ENCODE results near the gene PDE1A. TPM values are rescaled to one million over a fixed set of nuclear protein-coding genes. Genes with fewer than 3 reads are reported as not detected.

Gene PDE1A
- total and polyA plus RNA-seq, 3 experiments from 2014 or later = not detected

- CTCF ChIA-PET = no interaction called here
- DNase-seq = no peak
- Mint-ChIP-seq H3K27me3 (peaks cover 0 to 3% of the 10 kb centered on the region in 2 donors), H3K36me3 (no peaks in the 10 kb centered on the region), H3K27ac (no peak overlapping the region), H3K4me1 (no peaks in the 10 kb centered on the region), H3K4me3 (no peak overlapping the region), H3K9me3 (no peaks in the 10 kb centered on the region)
- no peaks in the 10 kb centered on the region for H3K27me3 ChIP-seq (ENCODE audit: insufficient read depth, low read length, poor library complexity, severe bottlenecking)
- no peaks in the 10 kb centered on the region for H3K9me3 ChIP-seq (ENCODE audit: low read length)
- no peak overlapping the region for H3K27ac ChIP-seq (ENCODE audit: low read depth, low read length)
- H3K36me3 ChIP-seq (ENCODE audit: insufficient read depth, low read length) = no peaks in the 10 kb centered on the region
- no peaks in the 10 kb centered on the region for H3K4me1 ChIP-seq (ENCODE audit: insufficient read depth, low read length)
- no peak overlapping the region for H3K4me3 ChIP-seq (ENCODE audit: low read length)
- POLR2A ChIA-PET = no interaction called here
Observed at GRCh38 chr2:182226807-182227206, 200.0 kb downstream of the PDE1A start.

- no peaks in the 10 kb centered on the region for H3K36me3 ChIP-seq (ENCODE audit: insufficient read depth, low read length)
- H3K27me3 ChIP-seq (ENCODE audit: insufficient read depth, low read length, poor library complexity, severe bottlenecking) = no peaks in the 10 kb centered on the region
- no peak overlapping the region for H3K4me3 ChIP-seq (ENCODE audit: low read length)
- no peak overlapping the region for H3K27ac ChIP-seq (ENCODE audit: low read depth, low read length)
- peaks cover 5 to 10% of the 10 kb centered on the region in 2 donors for H3K27me3 Mint-ChIP-seq
- H3K36me3 Mint-ChIP-seq = no peaks in the 10 kb centered on the region
- H3K4me1 ChIP-seq (ENCODE audit: insufficient read depth, low read length) = no peaks in the 10 kb centered on the region
- H3K4me3 Mint-ChIP-seq = no peak overlapping the region
- CTCF ChIA-PET = no interaction called here
- no peak for DNase-seq
- H3K9me3 Mint-ChIP-seq = no peaks in the 10 kb centered on the region
- H3K4me1 Mint-ChIP-seq = no peaks in the 10 kb centered on the region
- H3K27ac Mint-ChIP-seq = no peak overlapping the region
- POLR2A ChIA-PET = no interaction called here
- no peaks in the 10 kb centered on the region for H3K9me3 ChIP-seq (ENCODE audit: low read length)
Observed at GRCh38 chr2:182224669-182225068, 202.2 kb downstream of the PDE1A start.

GRCh38 chr2:182220998-182221397 lies 205.8 kb downstream of the PDE1A start:
- ChIA-PET CTCF (no interaction called here), POLR2A (no interaction called here)
- H3K4me3 ChIP-seq (ENCODE audit: low read length) = no peak overlapping the region
- no peaks in the 10 kb centered on the region for H3K4me1 ChIP-seq (ENCODE audit: insufficient read depth, low read length)
- H3K27me3 Mint-ChIP-seq = peaks cover 5 to 10% of the 10 kb centered on the region in 2 donors
- no peaks in the 10 kb centered on the region for H3K4me1 Mint-ChIP-seq
- no peaks in the 10 kb centered on the region for H3K27me3 ChIP-seq (ENCODE audit: insufficient read depth, low read length, poor library complexity, severe bottlenecking)
- H3K9me3 ChIP-seq (ENCODE audit: low read length) = no peaks in the 10 kb centered on the region
- no peak for DNase-seq
- no peak overlapping the region for H3K4me3 Mint-ChIP-seq
- H3K27ac ChIP-seq (ENCODE audit: low read depth, low read length) = no peak overlapping the region
- H3K9me3 Mint-ChIP-seq = no peaks in the 10 kb centered on the region
- no peaks in the 10 kb centered on the region for H3K36me3 ChIP-seq (ENCODE audit: insufficient read depth, low read length)
- no peaks in the 10 kb centered on the region for H3K36me3 Mint-ChIP-seq
- no peak overlapping the region for H3K27ac Mint-ChIP-seq

DNA sequence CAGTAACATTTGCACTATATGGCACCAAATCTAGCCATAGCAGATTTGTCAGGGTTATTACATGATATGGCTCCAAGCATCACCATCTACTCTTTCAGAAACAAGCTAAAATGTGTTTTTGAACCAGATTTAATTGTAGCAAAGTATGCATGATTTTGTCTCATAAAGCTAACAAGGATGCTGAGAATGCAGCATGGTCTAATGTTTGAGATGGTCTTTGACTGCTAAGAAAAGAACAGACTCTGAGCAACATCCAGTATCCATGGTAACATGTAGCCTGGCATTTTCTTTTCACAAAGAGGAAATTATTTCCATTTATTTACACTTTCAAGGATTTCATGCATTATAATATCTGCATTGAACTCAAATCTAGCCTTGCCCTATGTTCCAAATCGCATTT lies 206.5 kb downstream of the PDE1A start:
- Mint-ChIP-seq H3K27me3 (peaks cover 5 to 10% of the 10 kb centered on the region in 2 donors), H3K9me3 (no peaks in the 10 kb centered on the region), H3K27ac (no peak overlapping the region), H3K4me1 (no peaks in the 10 kb centered on the region), H3K4me3 (no peak overlapping the region), H3K36me3 (no peaks in the 10 kb centered on the region)
- no peaks in the 10 kb centered on the region for H3K4me1 ChIP-seq (ENCODE audit: insufficient read depth, low read length)
- CTCF ChIA-PET = no interaction called here
- DNase-seq = no peak
- H3K4me3 ChIP-seq (ENCODE audit: low read length) = no peak overlapping the region
- POLR2A ChIA-PET = no interaction called here
- H3K9me3 ChIP-seq (ENCODE audit: low read length) = no peaks in the 10 kb centered on the region
- no peaks in the 10 kb centered on the region for H3K36me3 ChIP-seq (ENCODE audit: insufficient read depth, low read length)
- no peak overlapping the region for H3K27ac ChIP-seq (ENCODE audit: low read depth, low read length)
- H3K27me3 ChIP-seq (ENCODE audit: insufficient read depth, low read length, poor library complexity, severe bottlenecking) = no peaks in the 10 kb centered on the region

DNA sequence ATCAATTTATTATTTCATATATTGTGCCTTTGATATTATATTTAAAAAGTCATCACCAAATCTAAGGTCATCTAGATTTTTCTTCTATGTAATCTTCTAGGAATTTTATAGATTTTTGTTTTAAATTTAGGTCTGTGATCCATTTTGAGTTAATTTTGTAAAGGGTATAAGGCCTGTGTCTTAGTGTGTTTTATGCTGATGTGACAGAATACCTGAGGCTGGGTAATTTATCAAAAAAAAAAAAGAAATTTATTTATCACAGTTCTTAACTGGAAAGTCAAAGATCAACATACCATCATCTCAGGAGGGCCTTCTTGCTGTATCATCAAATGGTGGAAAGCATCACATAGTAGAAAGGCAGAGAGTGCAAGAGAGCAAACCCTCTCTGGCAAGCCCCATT lies 216.2 kb downstream of the PDE1A start:
- Mint-ChIP-seq H3K36me3 (no peaks in the 10 kb centered on the region), H3K27me3 (peaks cover 3 to 4% of the 10 kb centered on the region in 2 donors), H3K27ac (no peak overlapping the region), H3K9me3 (peaks cover 0 to 2% (median 2%) of the 10 kb centered on the region in 5 donors), H3K4me3 (no peak overlapping the region), H3K4me1 (no peaks in the 10 kb centered on the region)
- DNase-seq = no peak
- no peak overlapping the region for H3K4me3 ChIP-seq (ENCODE audit: low read length)
- no peaks in the 10 kb centered on the region for H3K36me3 ChIP-seq (ENCODE audit: insufficient read depth, low read length)
- ChIA-PET POLR2A (no interaction called here), CTCF (no interaction called here)
- no peaks in the 10 kb centered on the region for H3K27me3 ChIP-seq (ENCODE audit: insufficient read depth, low read length, poor library complexity, severe bottlenecking)
- H3K4me1 ChIP-seq (ENCODE audit: insufficient read depth, low read length) = no peaks in the 10 kb centered on the region
- H3K9me3 ChIP-seq (ENCODE audit: low read length) = no peaks in the 10 kb centered on the region
- no peak overlapping the region for H3K27ac ChIP-seq (ENCODE audit: low read depth, low read length)

DNA sequence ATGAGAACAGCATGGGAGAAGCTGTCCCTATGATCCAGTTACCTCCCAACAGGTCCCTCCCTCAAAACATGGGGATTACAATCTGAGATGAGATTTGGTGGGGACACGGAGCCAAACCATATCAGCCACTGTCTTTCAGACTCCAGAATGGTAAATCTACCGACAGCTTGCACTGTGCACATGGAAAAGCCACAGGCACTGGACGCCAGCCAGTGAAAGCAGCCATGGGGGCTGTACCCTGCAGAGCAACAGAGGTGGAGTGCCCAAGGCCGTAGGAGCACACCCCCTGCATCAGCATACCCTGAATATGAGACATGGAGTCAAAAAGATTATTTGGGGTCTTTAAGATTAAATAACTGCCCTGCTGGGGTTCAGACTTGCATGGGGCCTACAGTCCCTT lies 218.4 kb downstream of the PDE1A start:
- H3K4me1 ChIP-seq (ENCODE audit: insufficient read depth, low read length) = no peaks in the 10 kb centered on the region
- no peak overlapping the region for H3K4me3 Mint-ChIP-seq
- H3K27me3 ChIP-seq (ENCODE audit: insufficient read depth, low read length, poor library complexity, severe bottlenecking) = no peaks in the 10 kb centered on the region
- no peaks in the 10 kb centered on the region for H3K9me3 ChIP-seq (ENCODE audit: low read length)
- ChIA-PET POLR2A (no interaction called here), CTCF (no interaction called here)
- H3K27ac ChIP-seq (ENCODE audit: low read depth, low read length) = no peak overlapping the region
- no peaks in the 10 kb centered on the region for H3K4me1 Mint-ChIP-seq
- no peak overlapping the region for H3K27ac Mint-ChIP-seq
- H3K36me3 ChIP-seq (ENCODE audit: insufficient read depth, low read length) = no peaks in the 10 kb centered on the region
- no peak overlapping the region for H3K4me3 ChIP-seq (ENCODE audit: low read length)
- H3K36me3 Mint-ChIP-seq = no peaks in the 10 kb centered on the region
- DNase-seq = no peak
- H3K9me3 Mint-ChIP-seq = peaks cover 0 to 2% (median 2%) of the 10 kb centered on the region in 5 donors
- H3K27me3 Mint-ChIP-seq = peaks cover 3 to 4% of the 10 kb centered on the region in 2 donors

GRCh38 chr2:182207049-182207746 lies 219.6 kb downstream of the PDE1A start:
- ChIA-PET POLR2A (no interaction called here), CTCF (no interaction called here)
- no peak for DNase-seq
- Histone ChIP-seq H3K36me3 (ENCODE audit: insufficient read depth, low read length) (no peaks in the 10 kb centered on the region), H3K27ac (ENCODE audit: low read depth, low read length) (no peak overlapping the region), H3K4me3 (ENCODE audit: low read length) (no peak overlapping the region), H3K4me1 (ENCODE audit: insufficient read depth, low read length) (no peaks in the 10 kb centered on the region), H3K9me3 (ENCODE audit: low read length) (no peaks in the 10 kb centered on the region), H3K27me3 (ENCODE audit: insufficient read depth, low read length, poor library complexity, severe bottlenecking) (no peaks in the 10 kb centered on the region)
- Mint-ChIP-seq H3K4me3 (no peak overlapping the region), H3K27me3 (peaks cover under 1 to 4% of the 10 kb centered on the region in 2 donors), H3K9me3 (peaks cover 0 to 2% (median 2%) of the 10 kb centered on the region in 5 donors), H3K36me3 (no peaks in the 10 kb centered on the region), H3K27ac (no peak overlapping the region), H3K4me1 (no peaks in the 10 kb centered on the region)

DNA sequence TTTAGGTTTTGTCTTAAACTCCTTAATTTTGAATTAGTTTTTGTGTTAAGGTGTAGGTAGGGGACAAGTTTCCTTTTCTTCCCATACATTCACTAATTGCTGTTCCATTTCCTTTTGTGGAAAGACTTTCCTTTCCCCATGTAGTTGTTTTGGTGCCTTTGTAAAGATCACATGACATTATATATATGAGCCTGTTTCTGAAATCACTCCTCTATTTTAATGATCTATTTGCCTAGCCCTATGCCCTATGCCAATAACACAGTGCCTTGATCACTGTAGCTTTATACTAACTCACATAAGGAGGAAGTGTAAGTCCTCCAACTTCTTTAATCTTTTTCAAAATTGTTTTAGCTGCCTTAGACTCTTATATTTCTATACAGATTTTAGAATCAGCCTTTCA lies 229.3 kb downstream of the PDE1A start:
- CTCF ChIA-PET = no interaction called here
- no peaks in the 10 kb centered on the region for H3K9me3 Mint-ChIP-seq
- no peaks in the 10 kb centered on the region for H3K27me3 Mint-ChIP-seq
- Histone ChIP-seq H3K9me3 (ENCODE audit: low read length) (no peaks in the 10 kb centered on the region), H3K36me3 (ENCODE audit: insufficient read depth, low read length) (no peaks in the 10 kb centered on the region), H3K27me3 (ENCODE audit: insufficient read depth, low read length, poor library complexity, severe bottlenecking) (no peaks in the 10 kb centered on the region), H3K4me1 (ENCODE audit: insufficient read depth, low read length) (no peaks in the 10 kb centered on the region), H3K4me3 (ENCODE audit: low read length) (no peak overlapping the region), H3K27ac (ENCODE audit: low read depth, low read length) (no peak overlapping the region)
- no peak overlapping the region for H3K27ac Mint-ChIP-seq
- H3K4me3 Mint-ChIP-seq = no peak overlapping the region
- POLR2A ChIA-PET = no interaction called here
- no peaks in the 10 kb centered on the region for H3K36me3 Mint-ChIP-seq
- no peaks in the 10 kb centered on the region for H3K4me1 Mint-ChIP-seq
- no peak for DNase-seq

DNA sequence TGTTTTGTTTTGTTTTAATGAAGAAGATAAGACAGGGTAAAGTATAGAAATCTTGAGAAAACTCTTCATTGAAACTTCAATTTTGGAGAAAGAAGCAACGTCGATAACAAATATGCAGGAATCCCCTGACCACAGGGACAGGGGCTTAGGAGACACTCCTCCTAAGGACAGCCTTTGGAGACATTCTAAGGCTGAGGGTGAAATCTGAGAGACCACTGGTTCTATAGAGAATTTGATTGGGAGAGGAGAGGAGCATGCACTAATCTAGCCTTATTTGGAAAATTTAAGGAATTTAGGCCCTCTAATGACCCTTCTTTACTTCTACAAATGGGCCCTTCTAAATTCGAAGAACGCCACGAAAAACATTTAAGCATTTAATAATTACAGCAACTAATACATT lies 233.5 kb downstream of the PDE1A start:
- Mint-ChIP-seq H3K27ac (no peak overlapping the region), H3K9me3 (no peaks in the 10 kb centered on the region), H3K4me3 (no peak overlapping the region), H3K4me1 (no peaks in the 10 kb centered on the region), H3K27me3 (peaks cover 0 to 3% of the 10 kb centered on the region in 2 donors), H3K36me3 (no peaks in the 10 kb centered on the region)
- Histone ChIP-seq H3K4me1 (ENCODE audit: insufficient read depth, low read length) (no peaks in the 10 kb centered on the region), H3K27me3 (ENCODE audit: insufficient read depth, low read length, poor library complexity, severe bottlenecking) (no peaks in the 10 kb centered on the region), H3K9me3 (ENCODE audit: low read length) (no peaks in the 10 kb centered on the region), H3K27ac (ENCODE audit: low read depth, low read length) (no peak overlapping the region), H3K36me3 (ENCODE audit: insufficient read depth, low read length) (no peaks in the 10 kb centered on the region), H3K4me3 (ENCODE audit: low read length) (no peak overlapping the region)
- ChIA-PET POLR2A (no interaction called here), CTCF (no interaction called here)
- DNase-seq = no peak
